Uterus (tissue), 2 donors: ENCODE measurements around the gene STK11.
A peak's percentile ranks its signal among the peaks of the same experiment; 100 is the strongest.

ENCODE experiments used
- POLR2A ChIP-seq, 2 donors: fragments of 450-650 bp; IDR thresholded peaks; one replicate each; pipeline ENCODE4 v1.6.1; 2016; ENCODE audit warnings: antibody characterized with exemption in 2 of 2, mild to moderate bottlenecking in 1 of 2, moderate library complexity in 1 of 2
- TF ChIP-seq, protein P1 (sequence below), 4 experiments: fragments of 200-600 bp in 2 of 4; fragments of 450-650 bp in 2 of 4; sonication (generic) in 2 of 4; IDR thresholded peaks; one replicate each; pipeline ENCODE4 v1.5.1; 2016 to 2019; ENCODE audit warnings: antibody characterized with exemption in 4 of 4, mild to moderate bottlenecking in 2 of 4, moderate library complexity in 1 of 4

- TF ChIP-seq, protein P1, sequence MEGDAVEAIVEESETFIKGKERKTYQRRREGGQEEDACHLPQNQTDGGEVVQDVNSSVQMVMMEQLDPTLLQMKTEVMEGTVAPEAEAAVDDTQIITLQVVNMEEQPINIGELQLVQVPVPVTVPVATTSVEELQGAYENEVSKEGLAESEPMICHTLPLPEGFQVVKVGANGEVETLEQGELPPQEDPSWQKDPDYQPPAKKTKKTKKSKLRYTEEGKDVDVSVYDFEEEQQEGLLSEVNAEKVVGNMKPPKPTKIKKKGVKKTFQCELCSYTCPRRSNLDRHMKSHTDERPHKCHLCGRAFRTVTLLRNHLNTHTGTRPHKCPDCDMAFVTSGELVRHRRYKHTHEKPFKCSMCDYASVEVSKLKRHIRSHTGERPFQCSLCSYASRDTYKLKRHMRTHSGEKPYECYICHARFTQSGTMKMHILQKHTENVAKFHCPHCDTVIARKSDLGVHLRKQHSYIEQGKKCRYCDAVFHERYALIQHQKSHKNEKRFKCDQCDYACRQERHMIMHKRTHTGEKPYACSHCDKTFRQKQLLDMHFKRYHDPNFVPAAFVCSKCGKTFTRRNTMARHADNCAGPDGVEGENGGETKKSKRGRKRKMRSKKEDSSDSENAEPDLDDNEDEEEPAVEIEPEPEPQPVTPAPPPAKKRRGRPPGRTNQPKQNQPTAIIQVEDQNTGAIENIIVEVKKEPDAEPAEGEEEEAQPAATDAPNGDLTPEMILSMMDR (IDR thresholded peaks at IDR 0.05) = peak in 1 of 4 experiments; percentile 8
- no peak for TF ChIP-seq POLR2A (IDR thresholded peaks at IDR 0.05)
Measured at GRCh38 chr19:1268226-1269064, 62.9 kb downstream of the STK11 start.
